HepG2 (cell line): ENCODE measurements around the gene ITM2B. TPM values are rescaled to one million over a fixed set of nuclear protein-coding genes. Genes with fewer than 3 reads are reported as not detected.

Experiments
- ATAC-seq: fragments of 200-7000 bp; cut with Tn5 transposase; 3 replicates; pipeline ENCODE4 v1.9.1; 2020; ENCODE audit warnings: mild to moderate bottlenecking, moderate library complexity
- BruUV-seq: library from RNA; stranded (reverse); fragments of 400-500 nt; replicated peaks from 2 replicates; lab custom pipeline; 2021; lab: Mats Ljungman, UMichigan
- CTCF ChIA-PET: fragments of 300-600 bp; formaldehyde crosslinking; extraction: SDS; loops from one replicate; lab custom pipeline; 2021; ENCODE audit warnings: low total read pairs, inconsistent platforms, low intra/inter-chr PET ratio; lab: Yijun Ruan, JAX
- POLR2A ChIA-PET: fragments of 350-600 bp; sonication (Branson Sonifier 250); formaldehyde crosslinking; loops from one replicate; lab custom pipeline; 2020; ENCODE audit warnings: antibody characterized with exemption, inconsistent platforms; lab: Yijun Ruan, JAX
- DNase-seq: peaks from one replicate; pipeline ENCODE4 v3.0.0-alpha.2; 2015; ENCODE audit warnings: low spot score
- FAIRE-seq: peaks from 3 replicates; lab custom pipeline; 2011; peaks lifted over from hg19 to GRCh38; lab: Jason Lieb, UNC
- H2AFZ ChIP-seq: one replicate; pipeline ENCODE4 v1.6.1; 2011; ENCODE audit warnings: low read length, inconsistent platforms
- H3K27ac ChIP-seq: fragments of 300-600 bp; 3 replicates; pipeline ENCODE4 v1.8.0; 2011; ENCODE audit warnings: mixed run types, mild to moderate bottlenecking, mixed read lengths, low read length, inconsistent platforms; ENCODE audit not compliant: insufficient read depth; ENCODE audit errors: extremely low read length
- H3K27me3 ChIP-seq, 2 experiments: fragments of 200-600 bp in 1 of 2; 2 replicates in 1 of 2; 3 replicates in 1 of 2; pipeline versions ENCODE4 v1.6.0 to v1.8.0; 2011; ENCODE audit warnings: low read length in 2 of 2, mild to moderate bottlenecking in 2 of 2, moderate library complexity in 2 of 2, inconsistent platforms in 1 of 2; ENCODE audit not compliant: insufficient read depth in 2 of 2, control insufficient read depth in 1 of 2
- H3K36me3 ChIP-seq, 2 experiments: fragments of 200-600 bp in 1 of 2; replicated peaks in 1 of 2; 2 replicates in 1 of 2; 3 replicates in 1 of 2; pipeline versions ENCODE4 v1.5.1 to v1.8.0; 2011; ENCODE audit warnings: low read length in 2 of 2, inconsistent platforms in 1 of 2; ENCODE audit not compliant: insufficient read depth in 2 of 2, control insufficient read depth in 1 of 2
- H3K4me1 ChIP-seq: 2 replicates; pipeline ENCODE4 v1.5.1; 2012; ENCODE audit warnings: low read length, inconsistent platforms; ENCODE audit not compliant: insufficient read depth
- H3K4me2 ChIP-seq: 2 replicates; pipeline ENCODE4 v1.6.0; 2011; ENCODE audit warnings: low read depth, low read length, inconsistent platforms
- H3K4me3 ChIP-seq, 3 experiments: fragments of 200-600 bp in 1 of 3; sonication (generic), shearing (Covaris generic) in 1 of 3; replicated peaks in 1 of 3; 2 replicates each; pipeline ENCODE4 v1.5.1; 2011 to 2016; ENCODE audit warnings: low read length in 3 of 3, inconsistent platforms in 2 of 3, low read depth in 2 of 3, mild to moderate bottlenecking in 2 of 3, control low read depth in 1 of 3, mixed read lengths in 1 of 3; ENCODE audit not compliant: insufficient read depth in 1 of 3
- H3K79me2 ChIP-seq: one replicate; pipeline ENCODE4 v1.6.1; 2011; ENCODE audit warnings: low read length, inconsistent platforms; ENCODE audit not compliant: insufficient read depth
- H3K9ac ChIP-seq: 2 replicates; pipeline ENCODE4 v1.6.0; 2011; ENCODE audit warnings: mild to moderate bottlenecking, low read depth, low read length, inconsistent platforms; ENCODE audit not compliant: insufficient read depth
- H3K9me3 ChIP-seq: 2 replicates; pipeline ENCODE4 v1.5.1; 2012; ENCODE audit warnings: mild to moderate bottlenecking, low read length
- H4K20me1 ChIP-seq: 2 replicates; pipeline ENCODE4 v1.6.0; 2011; ENCODE audit warnings: inconsistent platforms, mild to moderate bottlenecking, low read length, moderate library complexity; ENCODE audit not compliant: insufficient read depth
- ARID2 ChIP-seq: sonication (generic); formaldehyde crosslinking; IDR thresholded peaks from 2 replicates; pipeline ENCODE4 v1.8.1; 2022; ENCODE audit warnings: mild to moderate bottlenecking, missing genetic modification reagents, borderline replicate concordance
- FOSL2 ChIP-seq: sonication (generic); formaldehyde crosslinking; IDR thresholded peaks from 2 replicates; pipeline ENCODE4 v1.4.0; 2020; ENCODE audit warnings: missing genetic modification reagents
- FOXA1 ChIP-seq, 2 experiments: fragments of 450-650 bp in 1 of 2; sonication (generic) in 1 of 2; formaldehyde crosslinking in 1 of 2; IDR thresholded peaks; 2 replicates each; pipeline versions ENCODE4 v1.4.0 to v1.6.1; 2016 to 2020; ENCODE audit warnings: missing genetic modification reagents in 1 of 2
- IRX3 ChIP-seq: sonication (generic); formaldehyde crosslinking; IDR thresholded peaks from 2 replicates; pipeline ENCODE4 v1.8.1; 2023; ENCODE audit warnings: mild to moderate bottlenecking, low read depth, missing genetic modification reagents, borderline replicate concordance
- MED1 ChIP-seq: sonication (generic); formaldehyde crosslinking; IDR thresholded peaks from 2 replicates; pipeline ENCODE4 v1.4.0; 2020; ENCODE audit warnings: missing genetic modification reagents
- MYNN ChIP-seq: sonication (generic); formaldehyde crosslinking; IDR thresholded peaks from 2 replicates; pipeline ENCODE4 v1.4.0; 2020; ENCODE audit warnings: mild to moderate bottlenecking, low read depth, missing genetic modification reagents
- NR1H2 ChIP-seq: sonication (generic); formaldehyde crosslinking; IDR thresholded peaks from 2 replicates; pipeline ENCODE4 v1.8.1; 2022; ENCODE audit warnings: low read depth, missing genetic modification reagents, borderline replicate concordance
- NR2C2 ChIP-seq: sonication (generic); formaldehyde crosslinking; IDR thresholded peaks from 2 replicates; pipeline ENCODE4 v1.4.0; 2020; ENCODE audit warnings: missing genetic modification reagents, mild to moderate bottlenecking, moderate library complexity, borderline replicate concordance
- ONECUT2 ChIP-seq: sonication (generic); formaldehyde crosslinking; IDR thresholded peaks from 2 replicates; pipeline ENCODE4 v1.4.0; 2020; ENCODE audit warnings: missing genetic modification reagents
- TARDBP ChIP-seq: sonication (generic); formaldehyde crosslinking; IDR thresholded peaks from 2 replicates; pipeline ENCODE4 v1.8.0; 2022; ENCODE audit warnings: mild to moderate bottlenecking, missing genetic modification reagents
- ZFP36L1 ChIP-seq: sonication (generic); formaldehyde crosslinking; IDR thresholded peaks from 2 replicates; pipeline ENCODE4 v1.8.0; 2022; ENCODE audit warnings: mild to moderate bottlenecking, missing genetic modification reagents, moderate library complexity
- ZFP90 ChIP-seq: sonication (generic); formaldehyde crosslinking; IDR thresholded peaks from 2 replicates; pipeline ENCODE4 v1.8.0; 2022; ENCODE audit warnings: missing genetic modification reagents, mild to moderate bottlenecking, inconsistent platforms, borderline replicate concordance
- ZNF160 ChIP-seq: sonication (generic); formaldehyde crosslinking; IDR thresholded peaks from 2 replicates; pipeline ENCODE4 v1.8.0; 2022; ENCODE audit warnings: mild to moderate bottlenecking, inconsistent platforms, missing genetic modification reagents
- ZNF264 ChIP-seq: sonication (generic); formaldehyde crosslinking; IDR thresholded peaks from 2 replicates; pipeline ENCODE4 v1.4.0; 2020; ENCODE audit warnings: missing genetic modification reagents
- ZNF296 ChIP-seq: sonication (generic); formaldehyde crosslinking; conservative IDR thresholded peaks from 2 replicates; pipeline ENCODE4 v1.5.0; 2020; ENCODE audit warnings: mild to moderate bottlenecking, missing genetic modification reagents
- ZSCAN20 ChIP-seq: sonication (generic); formaldehyde crosslinking; IDR thresholded peaks from 2 replicates; pipeline ENCODE4 v1.4.0; 2020; ENCODE audit warnings: missing genetic modification reagents, mild to moderate bottlenecking, borderline replicate concordance
- ZSCAN9 ChIP-seq: IDR thresholded peaks from 2 replicates; pipeline ENCODE4 v1.6.1; 2016; ENCODE audit warnings: borderline replicate concordance
- WGBS: methylation state at CpG from one replicate; pipeline ENCODE4 v1.1.6; 2017; ENCODE audit warnings: low lambda C conversion rate; 5-methylcytosine and 5-hydroxymethylcytosine counted together
- in situ Hi-C: cut with HindIII; loops from 2 replicates; pipeline ENCODE4 v1.10.0; 2017; ENCODE audit warnings: low pct_unique_long_range_greater_than_20kb; ENCODE audit not compliant: extremely low pct_ligation_motif_present
- intact Hi-C: fragments of 100-400 bp; cut with micrococcal nuclease; formaldehyde crosslinking; loops from one replicate; pipeline ENCODE4 v1.10.0; 2022; ENCODE audit not compliant: unreplicated experiment
- polyA plus RNA-seq, 8 experiments: library from polyadenylated mRNA; depleted of rRNA in 3 of 8; stranded (reverse) in 7 of 8; unstranded in 1 of 8; fragments of >200 nt; fragmentation: Illumina TruSeq in 4 of 8; extraction: Trizol in 4 of 8; gene quantifications; 2 replicates each; pipeline versions ENCODE4 v1.2.1 to v1.2.3, GENCODE V29; 2011 to 2016; ENCODE audit warnings: low read depth in 4 of 8, missing spikeins in 1 of 8, mixed read lengths in 1 of 8; ENCODE audit not compliant: insufficient read depth in 1 of 8
- total RNA-seq, 5 experiments: library from RNA; depleted of rRNA; stranded (reverse); fragments of >200 nt; fragmentation: Illumina TruSeq; extraction: Trizol; gene quantifications; 2 replicates each; pipeline ENCODE4 v1.2.3, GENCODE V29; 2016; ENCODE audit warnings: low read depth in 1 of 5
- TF ChIP-seq, protein P1 (sequence below): sonication (generic); formaldehyde crosslinking; IDR thresholded peaks from 2 replicates; pipeline ENCODE4 v1.4.0; 2020; ENCODE audit warnings: missing genetic modification reagents
- TF ChIP-seq, protein P2 (sequence below): sonication (generic); formaldehyde crosslinking; IDR thresholded peaks from 2 replicates; pipeline ENCODE4 v1.8.0; 2022; ENCODE audit warnings: mild to moderate bottlenecking, missing genetic modification reagents

Gene ITM2B
- total and polyA plus RNA-seq, 2 of the 13 experiments (the other 11 are each of a cell fraction or from before 2014, with no cell fraction given): 158 to 373 TPM

DNA sequence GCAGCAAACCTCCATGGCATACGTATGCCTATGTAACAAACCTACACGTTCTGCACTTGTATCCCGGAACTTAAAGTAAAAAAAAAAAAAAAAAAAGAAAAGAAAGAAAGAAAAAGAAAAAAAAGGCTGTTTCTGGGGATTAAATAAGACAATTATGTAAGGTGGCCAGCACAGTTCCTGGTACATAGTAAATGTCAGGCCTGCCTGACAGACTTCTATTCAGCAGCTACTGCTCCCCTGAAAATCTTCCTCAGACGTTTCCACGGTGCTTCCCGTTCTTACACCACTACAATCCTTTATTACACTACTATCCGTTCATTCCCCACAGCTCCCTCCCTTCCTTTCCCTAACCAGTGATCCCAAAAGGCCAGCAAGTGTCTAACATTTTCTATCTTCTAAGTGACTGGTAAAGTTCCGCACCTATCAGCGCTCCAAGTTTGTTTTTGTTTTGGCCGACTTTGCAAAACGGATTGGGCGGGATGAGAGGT is 69.9 kb downstream of the ITM2B start:
- POLR2A ChIA-PET: interaction anchor here (0.7 to 2.7 kb wide), 7 partner anchors 10 to 230 kb away, joined by 3 to 9 read pairs (median 4); partner anchors contain the start of gene ITM2B
- ATAC-seq: peak; percentile 10
- H3K9me3 ChIP-seq: no peaks in the 10 kb centered on the region
- peak overlapping the region; percentile 94 for H3K27ac ChIP-seq
- no peak for FAIRE-seq
- H3K79me2 ChIP-seq: peaks cover 30% of the 10 kb centered on the region
- no peaks in the 10 kb centered on the region for H3K36me3 ChIP-seq
- H4K20me1 ChIP-seq: peaks cover 7% of the 10 kb centered on the region; the same call in 1 of the 2 replicates
- no peak overlapping the region for H2AFZ ChIP-seq
- CTCF ChIA-PET: no interaction called here
- DNase-seq: no peak
- peak overlapping the region; percentile 79 to 91 (median 91) for H3K4me3 ChIP-seq
- H3K27me3 ChIP-seq: no peaks in the 10 kb centered on the region; a peak in 1 of 5 replicates
- in situ Hi-C loops (loop anchor here (10.0 to 25.0 kb wide), 2 partner anchors 178 to 459 kb away; no protein-coding TSS in a partner anchor), intact Hi-C loops (loop anchor here (5.0 to 10.0 kb wide), 4 partner anchors 71 to 208 kb away; partner anchors contain the start of genes ITM2B, LPAR6 and MED4)
- WGBS: 6% methylated on average over 12 of the region's 12 CpGs
- peak overlapping the region; percentile 77 for H3K4me2 ChIP-seq
- BruUV-seq: TSS peak; percentile 91
- H3K9ac ChIP-seq: peak overlapping the region; percentile 96
- peaks cover 20% of the 10 kb centered on the region for H3K4me1 ChIP-seq
- no peak for TF ChIP-seq MED1
- no peak for TF ChIP-seq ZSCAN9 (CRISPR knock-in tag)
- TF ChIP-seq ZSCAN20: no peak
- no peak for TF ChIP-seq ZNF160 (CRISPR knock-in tag)
- TF ChIP-seq IRX3 (CRISPR knock-in tag): 0 out of 2 replicates have a peak, but pooled peaks have one; percentile 15
- TF ChIP-seq, protein P1, sequence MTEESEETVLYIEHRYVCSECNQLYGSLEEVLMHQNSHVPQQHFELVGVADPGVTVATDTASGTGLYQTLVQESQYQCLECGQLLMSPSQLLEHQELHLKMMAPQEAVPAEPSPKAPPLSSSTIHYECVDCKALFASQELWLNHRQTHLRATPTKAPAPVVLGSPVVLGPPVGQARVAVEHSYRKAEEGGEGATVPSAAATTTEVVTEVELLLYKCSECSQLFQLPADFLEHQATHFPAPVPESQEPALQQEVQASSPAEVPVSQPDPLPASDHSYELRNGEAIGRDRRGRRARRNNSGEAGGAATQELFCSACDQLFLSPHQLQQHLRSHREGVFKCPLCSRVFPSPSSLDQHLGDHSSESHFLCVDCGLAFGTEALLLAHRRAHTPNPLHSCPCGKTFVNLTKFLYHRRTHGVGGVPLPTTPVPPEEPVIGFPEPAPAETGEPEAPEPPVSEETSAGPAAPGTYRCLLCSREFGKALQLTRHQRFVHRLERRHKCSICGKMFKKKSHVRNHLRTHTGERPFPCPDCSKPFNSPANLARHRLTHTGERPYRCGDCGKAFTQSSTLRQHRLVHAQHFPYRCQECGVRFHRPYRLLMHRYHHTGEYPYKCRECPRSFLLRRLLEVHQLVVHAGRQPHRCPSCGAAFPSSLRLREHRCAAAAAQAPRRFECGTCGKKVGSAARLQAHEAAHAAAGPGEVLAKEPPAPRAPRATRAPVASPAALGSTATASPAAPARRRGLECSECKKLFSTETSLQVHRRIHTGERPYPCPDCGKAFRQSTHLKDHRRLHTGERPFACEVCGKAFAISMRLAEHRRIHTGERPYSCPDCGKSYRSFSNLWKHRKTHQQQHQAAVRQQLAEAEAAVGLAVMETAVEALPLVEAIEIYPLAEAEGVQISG (CRISPR knock-in tag): no peak
- TF ChIP-seq FOSL2 (CRISPR knock-in tag): no peak
- TF ChIP-seq TARDBP (CRISPR knock-in tag): 0 out of 2 replicates have a peak, but pooled peaks have one; percentile 40
- TF ChIP-seq ZNF264 (CRISPR knock-in tag): no peak
- no peak for TF ChIP-seq NR1H2
- no peak for TF ChIP-seq MYNN (CRISPR knock-in tag)
- TF ChIP-seq ZFP36L1 (CRISPR knock-in tag): no peak
- no peak for TF ChIP-seq NR2C2 (CRISPR knock-in tag)
- TF ChIP-seq, protein P2, sequence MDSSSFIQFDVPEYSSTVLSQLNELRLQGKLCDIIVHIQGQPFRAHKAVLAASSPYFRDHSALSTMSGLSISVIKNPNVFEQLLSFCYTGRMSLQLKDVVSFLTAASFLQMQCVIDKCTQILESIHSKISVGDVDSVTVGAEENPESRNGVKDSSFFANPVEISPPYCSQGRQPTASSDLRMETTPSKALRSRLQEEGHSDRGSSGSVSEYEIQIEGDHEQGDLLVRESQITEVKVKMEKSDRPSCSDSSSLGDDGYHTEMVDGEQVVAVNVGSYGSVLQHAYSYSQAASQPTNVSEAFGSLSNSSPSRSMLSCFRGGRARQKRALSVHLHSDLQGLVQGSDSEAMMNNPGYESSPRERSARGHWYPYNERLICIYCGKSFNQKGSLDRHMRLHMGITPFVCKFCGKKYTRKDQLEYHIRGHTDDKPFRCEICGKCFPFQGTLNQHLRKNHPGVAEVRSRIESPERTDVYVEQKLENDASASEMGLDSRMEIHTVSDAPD: 0 out of 2 replicates have a peak, but pooled peaks have one; percentile 44
- no peak for TF ChIP-seq ONECUT2 (CRISPR knock-in tag)
- TF ChIP-seq ZNF296 (CRISPR knock-in tag): no peak
- no peak for TF ChIP-seq FOXA1 (IDR thresholded peaks at IDR 0.05)
- TF ChIP-seq FOXA1 (CRISPR knock-in tag; IDR thresholded peaks at IDR 0.05): no peak
- 0 out of 2 replicates have a peak, but pooled peaks have one; percentile 8 for TF ChIP-seq ZFP90 (CRISPR knock-in tag)
- peak; percentile 48; the same call in 1 of the 2 replicates for TF ChIP-seq ARID2 (CRISPR knock-in tag)
